GM12892 (cell line): ENCODE measurements around the gene PPP2R5B.

Experiments used
- POLR2A ChIP-seq: IDR thresholded peaks from 2 replicates; pipeline ENCODE4 v1.6.1; 2011; ENCODE audit warnings: low read depth, low read length, control low read depth
- POLR2AphosphoS5 ChIP-seq: IDR thresholded peaks from 2 replicates; pipeline ENCODE4 v1.6.1; 2011; ENCODE audit warnings: low read depth, low read length, control low read depth

DNA sequence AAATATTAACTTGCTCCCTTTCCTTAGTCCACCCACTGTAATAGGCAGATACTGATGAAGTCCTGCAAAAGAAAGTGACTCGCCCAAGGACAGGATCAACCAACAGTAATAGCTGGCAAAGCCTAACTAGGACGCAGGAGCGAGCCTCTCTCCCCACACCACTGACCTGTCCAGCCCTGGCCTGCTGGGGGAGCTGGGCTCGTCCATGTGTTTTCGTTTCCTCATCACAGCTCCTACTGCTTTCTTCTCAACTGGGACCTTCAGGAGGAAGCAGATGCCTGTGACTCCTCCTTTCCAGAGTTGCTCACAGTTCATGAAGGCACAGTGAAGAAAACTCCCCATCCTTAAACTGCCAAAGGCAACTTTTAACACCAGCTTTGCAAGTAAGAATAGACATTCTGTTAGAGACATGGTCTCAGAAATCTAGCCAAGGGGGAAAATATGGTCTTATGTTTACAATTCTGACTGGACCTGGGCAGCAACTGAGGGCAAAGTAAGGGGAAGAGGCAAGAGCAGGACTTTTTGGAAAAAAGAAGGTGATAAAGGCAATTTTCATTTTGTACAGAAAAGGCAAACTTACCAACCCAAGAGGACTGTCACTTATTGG is 22.8 kb downstream of the PPP2R5B start:
- TF ChIP-seq POLR2A (no peak), POLR2AphosphoS5 (no peak)
